Muscle of leg (tissue), 11 donors: Measurements from ENCODE around the gene TARDBP. TPM values are rescaled to one million over a fixed set of nuclear protein-coding genes. Genes with fewer than 3 reads are reported as not detected.
A peak's percentile ranks its signal among the peaks of the same experiment; 100 is the strongest.
"Not testable (repeated sequence)": the region's sequence is repeated elsewhere in the genome, so short reads cannot be mapped to it uniquely, and the experiment has no call there.

Source experiments
- DNase-seq: peaks from one replicate; pipeline ENCODE4 v3.0.0; 2013
- H3K27ac ChIP-seq: one replicate; pipeline ENCODE4 v1.5.1; 2013; ENCODE audit warnings: mild to moderate bottlenecking, low read length, control low read depth
- H3K27me3 ChIP-seq: one replicate; pipeline ENCODE4 v1.6.1; 2013; ENCODE audit warnings: low read length; ENCODE audit not compliant: control insufficient read depth, insufficient read depth
- H3K36me3 ChIP-seq: one replicate; pipeline ENCODE4 v1.6.1; 2013; ENCODE audit warnings: low read length; ENCODE audit not compliant: control insufficient read depth, insufficient read depth
- H3K4me1 ChIP-seq: one replicate; pipeline ENCODE4 v1.6.1; 2013; ENCODE audit warnings: low read length; ENCODE audit not compliant: control insufficient read depth, insufficient read depth
- H3K4me3 ChIP-seq: one replicate; pipeline ENCODE4 v1.5.1; 2013; ENCODE audit warnings: low read length, control low read depth
- H3K9me3 ChIP-seq: replicated peaks from 2 replicates; pipeline ENCODE4 v1.6.1; 2013; ENCODE audit warnings: low read depth, low read length; ENCODE audit not compliant: control insufficient read depth
- WGBS: methylation state at CpG from one replicate; pipeline ENCODE4 v1.1.5; 2013; ENCODE audit warnings: missing lambda C conversion rate; ENCODE audit not compliant: insufficient coverage; 5-methylcytosine and 5-hydroxymethylcytosine counted together
- polyA plus RNA-seq, 8 donors: library from polyadenylated mRNA; unstranded; fragments of 120-200 nt; gene quantifications; one replicate each; pipeline versions ENCODE4 v1.2.1 to v1.2.3, GENCODE V29; 2013; ENCODE audit warnings: inconsistent platforms in 1 of 8, low replicate concordance in 1 of 8; ENCODE audit not compliant: insufficient read length in 8 of 8, insufficient read depth in 1 of 8
- total RNA-seq: library from RNA; stranded (reverse); fragments of 120-200 nt; gene quantifications from one replicate; pipeline ENCODE4 v1.2.4, GENCODE V29; 2013

Gene TARDBP
- total and polyA plus RNA-seq, 9 donors: 44.3 to 216 (median 201) TPM

GRCh38 chr1:11046270-11046566 is 33.8 kb downstream of the TARDBP start:
- peak; percentile 40 for DNase-seq
- WGBS: 81% methylated on average over 7 of the region's 8 CpGs

GRCh38 chr1:11046625-11047365 is 34.3 kb downstream of the TARDBP start, which contains the start of gene MASP2:
TSS of gene MASP2 (minus strand) at chr1:11047239. CDS start at chr1:11047207, 32 bp downstream.
- WGBS: 85% methylated on average over 28 of the region's 28 CpGs
- Histone ChIP-seq H3K36me3 (no peaks in the 10 kb centered on the region), H3K27me3 (no peaks in the 10 kb centered on the region), H3K4me1 (peaks cover 12% of the 10 kb centered on the region), H3K4me3 (no peak within 1 kb of the TSS), H3K27ac (no peak within 1 kb of the TSS), H3K9me3 (no peaks in the 10 kb centered on the region)
- DNase-seq: no peak

More at GRCh38 chr1:11046270-11046566, 33.8 kb downstream of the TARDBP start:
- no peaks in the 10 kb centered on the region for H3K36me3 ChIP-seq
- peaks cover 12% of the 10 kb centered on the region for H3K4me1 ChIP-seq
- H3K4me3 ChIP-seq: no peak overlapping the region
- no peaks in the 10 kb centered on the region for H3K27me3 ChIP-seq
- H3K27ac ChIP-seq: no peak overlapping the region
- H3K9me3 ChIP-seq: no peaks in the 10 kb centered on the region

DNA sequence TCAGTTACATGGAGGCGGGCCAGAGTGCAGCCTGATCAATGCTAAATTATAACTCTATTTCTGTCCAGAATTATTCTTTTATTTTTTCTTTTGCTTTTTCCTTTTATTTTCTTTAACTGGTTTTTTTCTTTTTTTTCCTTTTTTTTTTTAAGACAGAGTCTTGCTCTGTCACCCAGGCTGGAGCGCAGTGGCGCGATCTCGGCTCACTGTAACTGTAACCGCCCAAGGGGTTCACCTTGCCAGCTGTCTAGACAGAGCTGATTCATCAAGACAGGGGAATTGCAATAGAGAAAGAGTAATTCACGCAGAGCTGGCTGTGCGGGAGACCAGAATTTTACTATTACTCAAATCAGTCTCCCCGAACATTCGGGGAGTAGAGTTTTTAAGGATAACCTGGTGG is 38.7 kb downstream of the TARDBP start:
- H3K27ac ChIP-seq, H3K4me1 ChIP-seq, H3K27me3 ChIP-seq, DNase-seq, H3K4me3 ChIP-seq, H3K9me3 ChIP-seq: not testable (repeated sequence)
- 63% methylated on average over 7 of the region's 10 CpGs for WGBS
- peaks cover 12% of the 10 kb centered on the region for H3K36me3 ChIP-seq

DNA sequence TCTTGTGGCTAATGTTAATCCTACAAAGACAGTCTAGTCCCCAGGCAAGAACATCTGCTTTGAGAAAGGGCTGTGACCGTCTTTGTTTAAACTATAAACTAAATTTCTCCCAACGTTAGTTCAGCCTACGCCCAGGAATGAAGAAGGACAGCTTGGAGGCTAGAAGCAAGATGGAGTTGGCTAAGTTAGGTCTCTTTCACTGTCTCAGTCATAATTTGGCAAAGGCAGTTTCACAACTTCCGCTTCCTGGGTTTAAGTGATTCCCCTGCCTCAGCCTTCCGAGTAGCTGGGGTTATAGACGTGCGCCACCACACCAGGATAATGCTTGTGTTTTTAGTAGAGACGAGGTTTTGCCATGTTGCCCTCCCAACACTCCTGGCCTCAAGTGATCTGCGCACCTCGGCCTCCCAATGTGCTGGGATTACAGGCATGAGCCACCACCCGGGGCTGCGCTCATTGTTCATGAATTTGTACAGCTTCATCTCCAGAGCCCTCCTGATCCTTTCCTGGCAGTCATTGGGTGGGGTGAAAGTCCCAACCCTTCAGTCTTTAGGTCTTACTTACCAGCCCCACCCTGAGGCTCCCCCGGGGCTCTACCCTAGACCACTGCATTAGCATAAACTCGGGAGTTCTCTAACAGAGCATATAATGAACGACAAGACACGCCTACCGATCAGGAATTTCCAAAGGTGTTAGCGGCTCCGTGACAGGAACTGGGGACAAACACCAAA is 39.5 kb downstream of the TARDBP start:
- H3K4me3 ChIP-seq: no peak overlapping the region
- 45% methylated on average over 14 of the region's 19 CpGs for WGBS
- H3K9me3 ChIP-seq: no peaks in the 10 kb centered on the region
- DNase-seq: peak; percentile 38
- peaks cover 20% of the 10 kb centered on the region for H3K36me3 ChIP-seq
- H3K27me3 ChIP-seq: no peaks in the 10 kb centered on the region
- H3K27ac ChIP-seq: no peak overlapping the region
- H3K4me1 ChIP-seq: peaks cover 5% of the 10 kb centered on the region

DNA sequence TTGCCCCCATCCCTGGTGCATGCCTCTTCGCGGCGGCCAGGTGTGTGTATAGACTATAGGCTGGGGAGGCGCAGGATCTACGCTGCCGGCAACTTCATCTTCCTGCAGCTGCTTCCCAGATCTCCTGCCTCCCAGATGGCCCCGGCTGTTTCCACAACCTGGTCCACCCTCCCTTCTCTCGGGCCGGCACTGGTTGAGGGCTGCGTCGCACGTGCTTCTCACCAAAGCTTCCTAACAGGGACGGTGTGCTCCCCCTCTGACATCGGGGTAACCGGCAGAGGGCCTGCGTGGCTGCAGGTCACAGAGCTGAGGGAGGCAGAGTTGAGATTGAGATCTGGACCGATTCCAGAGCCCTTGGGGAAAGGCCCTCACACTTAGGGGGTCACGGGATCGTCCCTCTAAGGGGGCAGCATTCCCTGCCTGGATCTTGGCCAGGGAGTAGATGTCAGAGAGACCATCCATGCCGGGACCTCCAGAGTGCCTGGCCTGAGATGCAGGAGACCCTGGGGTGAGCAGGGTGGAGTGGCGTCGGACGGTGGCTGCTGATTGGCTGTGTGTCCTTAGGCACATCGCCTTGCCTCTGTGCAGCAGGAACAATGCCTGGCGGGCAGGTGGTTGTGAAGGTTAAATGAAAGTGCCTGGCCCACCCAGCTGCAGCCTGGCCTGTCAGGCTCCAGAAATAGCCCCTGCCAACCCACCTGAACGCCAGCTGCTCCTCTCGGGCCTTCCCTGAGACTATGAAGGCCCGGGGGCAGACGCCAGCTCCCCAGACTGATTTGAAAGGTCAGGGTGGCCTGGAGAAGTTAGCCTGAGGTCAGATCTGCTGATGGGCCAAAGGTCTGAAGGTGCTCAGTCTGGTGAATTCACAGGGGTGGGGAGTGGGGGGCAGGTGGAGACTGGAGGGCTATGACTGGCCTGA is 40.6 kb downstream of the TARDBP start:
- peak; percentile 61 for DNase-seq
- 15% methylated on average over 14 of the region's 29 CpGs for WGBS
- Histone ChIP-seq H3K9me3 (no peaks in the 10 kb centered on the region), H3K4me1 (peaks cover 5% of the 10 kb centered on the region), H3K27ac (no peak overlapping the region), H3K4me3 (no peak overlapping the region), H3K36me3 (peaks cover 31% of the 10 kb centered on the region), H3K27me3 (no peaks in the 10 kb centered on the region)

DNA sequence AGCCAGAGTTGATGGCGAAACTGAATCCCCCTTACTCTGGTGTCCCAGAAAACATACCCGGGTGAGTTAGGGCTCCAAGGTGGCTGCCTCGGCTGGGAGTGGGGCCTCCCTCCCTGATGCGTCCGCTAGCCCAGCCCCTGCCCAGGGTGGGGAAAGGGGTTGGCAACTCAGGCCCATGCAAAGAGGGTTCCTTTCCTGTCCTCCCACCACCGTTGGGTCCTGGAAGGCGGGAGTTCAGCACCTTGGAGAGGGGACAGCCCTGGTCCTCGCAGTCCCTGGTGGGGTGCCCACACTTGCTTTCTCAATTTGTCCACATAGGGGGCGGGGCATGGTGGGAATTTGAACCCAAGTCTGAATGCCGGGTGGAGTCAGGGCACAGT is 41.3 kb downstream of the TARDBP start:
- Histone ChIP-seq H3K27ac (no peak overlapping the region), H3K4me3 (no peak overlapping the region), H3K9me3 (no peaks in the 10 kb centered on the region), H3K36me3 (peaks cover 32% of the 10 kb centered on the region), H3K4me1 (peaks cover 8% of the 10 kb centered on the region), H3K27me3 (no peaks in the 10 kb centered on the region)
- peak; percentile 48 for DNase-seq
- 63% methylated on average over 3 of the region's 10 CpGs for WGBS

DNA sequence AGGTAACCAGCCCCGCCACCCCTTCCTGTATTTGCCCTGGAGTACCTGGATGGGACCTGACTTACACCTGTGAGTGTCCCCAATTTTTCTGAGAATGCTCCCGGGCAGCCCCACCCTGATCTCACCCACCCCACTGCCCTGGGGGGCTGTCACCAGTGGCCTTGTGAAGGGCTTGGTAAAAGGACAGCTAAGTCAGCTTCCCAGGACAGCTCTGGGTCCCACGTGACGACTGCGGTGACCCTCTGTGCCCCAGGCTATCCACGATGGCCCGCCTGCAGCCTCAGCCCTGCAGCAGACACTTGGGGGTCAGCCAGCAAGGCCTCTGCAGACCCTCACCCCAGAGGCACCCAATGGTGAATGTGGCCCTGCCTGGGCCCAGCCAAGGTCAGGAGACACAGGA is 41.7 kb downstream of the TARDBP start:
- 89% methylated on average over 6 of the region's 7 CpGs for WGBS
- H3K27ac ChIP-seq: no peak overlapping the region
- H3K36me3 ChIP-seq: peaks cover 32% of the 10 kb centered on the region
- DNase-seq: no peak
- H3K4me1 ChIP-seq: peaks cover 13% of the 10 kb centered on the region
- no peaks in the 10 kb centered on the region for H3K9me3 ChIP-seq
- H3K4me3 ChIP-seq: no peak overlapping the region
- H3K27me3 ChIP-seq: no peaks in the 10 kb centered on the region

DNA sequence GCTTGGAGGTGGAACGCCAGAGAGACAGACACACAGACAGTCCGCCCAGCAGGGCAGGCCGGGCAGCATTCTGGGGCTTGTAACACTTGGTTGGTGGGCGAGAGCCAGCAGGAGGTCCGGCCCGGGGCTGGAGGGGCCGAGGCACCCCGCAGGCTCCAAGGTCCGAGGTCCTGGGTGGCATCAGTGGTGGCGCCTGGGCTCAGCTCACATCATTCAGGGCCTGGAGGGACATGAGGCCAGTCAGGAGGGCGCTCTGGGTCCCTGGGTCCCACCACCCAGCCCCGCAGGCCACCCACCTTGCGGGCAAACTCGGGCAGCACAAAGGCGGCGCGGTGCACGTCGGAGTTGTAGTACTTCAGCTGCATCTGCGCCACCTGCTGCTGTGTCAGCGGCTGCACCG is 42.2 kb downstream of the TARDBP start:
- H3K36me3 ChIP-seq: peaks cover 32% of the 10 kb centered on the region
- peaks cover 14% of the 10 kb centered on the region for H3K4me1 ChIP-seq
- H3K4me3 ChIP-seq: no peak overlapping the region
- no peak overlapping the region for H3K27ac ChIP-seq
- no peaks in the 10 kb centered on the region for H3K27me3 ChIP-seq
- DNase-seq: no peak
- no peaks in the 10 kb centered on the region for H3K9me3 ChIP-seq
- WGBS: 87% methylated on average over 20 of the region's 22 CpGs

DNA sequence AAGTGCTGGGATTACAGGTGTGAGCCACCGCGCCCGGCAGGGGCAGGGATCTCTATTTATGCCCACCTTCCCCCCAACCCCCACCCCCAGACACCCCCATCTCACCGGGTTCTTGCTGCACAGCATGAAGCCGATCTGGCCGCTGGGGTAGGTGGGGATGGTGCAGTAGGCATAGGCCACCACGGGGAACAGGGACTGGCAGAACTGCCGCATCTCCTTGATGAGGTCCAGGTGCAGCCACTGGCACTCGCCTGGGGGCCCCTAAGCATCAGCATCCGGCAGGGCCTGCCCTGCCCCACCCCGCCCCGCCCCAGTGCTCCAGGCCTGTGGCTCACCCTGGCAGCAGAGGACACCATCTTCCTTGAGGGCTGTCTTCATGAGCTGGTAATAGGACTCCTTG is 43.2 kb downstream of the TARDBP start:
- 86% methylated on average over 8 of the region's 12 CpGs for WGBS

DNA sequence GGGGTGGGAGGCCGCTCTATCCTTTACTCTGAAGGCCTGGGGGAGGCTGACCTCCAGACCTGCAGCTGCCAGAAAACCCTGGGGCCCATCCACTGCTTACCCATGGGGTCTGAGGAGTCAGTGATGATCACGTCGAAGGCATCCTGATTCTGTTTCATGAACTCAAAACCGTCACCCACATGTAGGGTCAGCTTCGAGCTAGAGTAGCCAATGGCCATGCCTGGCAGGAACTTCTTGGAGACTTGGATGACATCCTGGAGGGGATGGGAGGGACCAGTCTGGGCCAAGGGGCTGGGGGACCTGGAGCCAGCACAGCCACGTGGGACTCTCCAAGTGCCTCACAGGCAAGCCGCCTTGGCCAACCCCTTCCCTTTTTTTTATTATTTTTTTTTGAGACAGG is 44.0 kb downstream of the TARDBP start:
- peaks cover 20% of the 10 kb centered on the region for H3K4me1 ChIP-seq
- no peak overlapping the region for H3K27ac ChIP-seq
- H3K9me3 ChIP-seq: no peaks in the 10 kb centered on the region
- H3K4me3 ChIP-seq: no peak overlapping the region
- no peaks in the 10 kb centered on the region for H3K27me3 ChIP-seq
- WGBS: 79% methylated on average over 7 of the region's 7 CpGs
- no peak for DNase-seq
- peaks cover 32% of the 10 kb centered on the region for H3K36me3 ChIP-seq

More for the DNA sequence above, 43.2 kb downstream of the TARDBP start:
- Histone ChIP-seq H3K4me3 (no peak overlapping the region), H3K27ac (no peak overlapping the region), H3K9me3 (no peaks in the 10 kb centered on the region), H3K4me1 (peaks cover 14% of the 10 kb centered on the region), H3K27me3 (no peaks in the 10 kb centered on the region), H3K36me3 (peaks cover 32% of the 10 kb centered on the region)
- DNase-seq: no peak
